ENCODE measurements around the gene MTCH1. TPM values are rescaled to one million over a fixed set of nuclear protein-coding genes. Genes with fewer than 3 reads are reported as not detected.

Gene MTCH1
- total RNA-seq, 1 experiment from 2014 or later, result 204 TPM

- H3K27ac Mint-ChIP-seq, result no peak overlapping the region
- ChIA-PET CTCF (interaction anchor here (1.7 kb wide), 1 partner anchor 199 kb away, joined by 6 read pairs; no protein-coding TSS in a partner anchor), POLR2A (no interaction called here)
- H3K27me3 Mint-ChIP-seq (ENCODE audit: low read depth), result no peaks in the 10 kb centered on the region
- H3K9me3 Mint-ChIP-seq, result no peaks in the 10 kb centered on the region
- H3K36me3 Mint-ChIP-seq, result no peaks in the 10 kb centered on the region
- ATAC-seq (no peak), DNase-seq (ENCODE audit: low spot score) (no peak)
- TF ChIP-seq STAT6 (CRISPR knock-in tag; conservative IDR thresholded peaks at IDR 0.05; ENCODE audit: low read depth) (no peak), TEAD1 (CRISPR knock-in tag; IDR thresholded peaks at IDR 0.05) (no peak), SP1 (CRISPR knock-in tag; conservative IDR thresholded peaks at IDR 0.05) (no peak), E2F1 (CRISPR knock-in tag; IDR thresholded peaks at IDR 0.05) (no peak), ZNF138 (CRISPR knock-in tag; conservative IDR thresholded peaks at IDR 0.05) (no peak), ZNF317 (CRISPR knock-in tag; IDR thresholded peaks at IDR 0.05; ENCODE audit: borderline replicate concordance, low read depth) (no peak), ZNF121 (CRISPR knock-in tag; IDR thresholded peaks at IDR 0.05) (no peak), ETV6 (CRISPR knock-in tag; IDR thresholded peaks at IDR 0.05) (no peak), JAZF1 (CRISPR knock-in tag; IDR thresholded peaks at IDR 0.05) (no peak), PREB (CRISPR knock-in tag; IDR thresholded peaks at IDR 0.05; ENCODE audit: borderline replicate concordance) (no peak), ZNF532 (CRISPR knock-in tag; IDR thresholded peaks at IDR 0.05; ENCODE audit: borderline replicate concordance) (no peak), GTF2I (CRISPR knock-in tag; conservative IDR thresholded peaks at IDR 0.05) (no peak), CREB1 (CRISPR knock-in tag; IDR thresholded peaks at IDR 0.05) (no peak), NFE2L1 (CRISPR knock-in tag; IDR thresholded peaks at IDR 0.05) (no peak), ZNF671 (CRISPR knock-in tag; IDR thresholded peaks at IDR 0.05) (no peak)
- H3K4me3 Mint-ChIP-seq, result no peak overlapping the region
- H3K4me1 Mint-ChIP-seq, result 0 out of 2 replicates have a peak, but pooled peaks cover 2% of the 10 kb centered on the region
These were observed 25.8 kb upstream of the MTCH1 start for GRCh38 chr6:37011656-37012378.

GRCh38 chr6:37010402-37010892 lies 24.5 kb upstream of the MTCH1 start:
- ATAC-seq (no peak), DNase-seq (ENCODE audit: low spot score) (no peak)
- no peak overlapping the region for H3K27ac Mint-ChIP-seq
- TF ChIP-seq MYBL2 (CRISPR knock-in tag; IDR thresholded peaks at IDR 0.05) (no peak), TP53 (CRISPR knock-in tag; IDR thresholded peaks at IDR 0.05) (no peak), ZNF232 (CRISPR knock-in tag; IDR thresholded peaks at IDR 0.05) (no peak), STAT6 (CRISPR knock-in tag; conservative IDR thresholded peaks at IDR 0.05; ENCODE audit: low read depth) (no peak)
- 0 out of 2 replicates have a peak, but pooled peaks cover 2% of the 10 kb centered on the region for H3K4me1 Mint-ChIP-seq
- no peaks in the 10 kb centered on the region for H3K9me3 Mint-ChIP-seq
- ChIA-PET CTCF (interaction anchor here (0.9 to 2.3 kb wide), 5 partner anchors 8 to 200 kb away, joined by 3 to 9 read pairs (median 6); no protein-coding TSS in a partner anchor), POLR2A (no interaction called here)
- H3K27me3 Mint-ChIP-seq (ENCODE audit: low read depth), result no peaks in the 10 kb centered on the region
- no peak overlapping the region for H3K4me3 Mint-ChIP-seq
- no peaks in the 10 kb centered on the region for H3K36me3 Mint-ChIP-seq
